ENCODE results near the gene SLC22A14. TPM values are rescaled to one million over a fixed set of nuclear protein-coding genes. Genes with fewer than 3 reads are reported as not detected.

The SLC22A14 gene
- total and polyA plus RNA-seq, 9 of the 15 experiments (the other 6 are each of a cell fraction or from before 2014, with no cell fraction given), result 0.03 to 0.07 TPM; not detected in 7

DNA sequence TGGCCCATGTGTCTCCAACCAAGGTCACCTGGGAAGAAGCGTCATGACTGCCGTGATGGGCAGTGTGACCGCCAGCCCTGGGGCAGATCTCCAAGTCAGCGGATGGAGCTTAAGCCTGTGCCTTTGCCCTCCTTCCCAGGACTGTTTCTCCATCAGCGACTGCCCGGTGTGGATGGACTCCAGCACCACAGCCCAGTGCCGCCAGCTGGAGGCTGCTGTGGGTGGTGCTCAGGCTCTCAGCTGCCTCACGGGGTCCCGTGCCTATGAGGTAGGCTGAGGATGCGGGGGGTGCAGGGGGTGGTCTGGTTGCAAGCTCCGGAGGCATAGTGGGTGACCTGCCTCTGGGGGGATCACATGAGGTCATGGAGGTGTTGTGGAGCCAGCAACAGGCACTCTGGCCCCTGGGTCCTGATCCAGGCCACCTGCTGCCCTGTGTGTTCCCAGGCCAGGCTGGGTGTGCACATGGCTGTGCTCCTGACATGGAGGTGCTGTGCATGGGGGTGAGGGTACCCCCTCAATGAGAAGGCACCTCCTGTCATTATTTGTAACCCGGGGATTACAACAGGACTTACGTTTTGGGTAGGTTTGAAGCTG is 83.5 kb downstream of the SLC22A14 start:
- Histone ChIP-seq H2AFZ (ENCODE audit: low read depth, low read length) (no peak overlapping the region), H3K9me1 (ENCODE audit: control insufficient read depth, insufficient read depth, low read length) (no peaks in the 10 kb centered on the region), H3K36me3 (ENCODE audit: control insufficient read depth, insufficient read depth, low read length) (peaks cover 97% of the 10 kb centered on the region; the same call in 2 of the 3 replicates), H3K9ac (ENCODE audit: insufficient read depth in 1 of 2, low read depth in 2 of 2, low read length in 2 of 2) (no peak overlapping the region), H4K20me1 (replicated peaks; ENCODE audit: control insufficient read depth, insufficient read depth, low read length) (no peaks in the 10 kb centered on the region), H3K9me3 (replicated peaks; ENCODE audit: control insufficient read depth, insufficient read depth, low read depth, low read length) (no peaks in the 10 kb centered on the region), H3K27ac (ENCODE audit: extremely low read depth, low read depth, low read length) (no peak overlapping the region), H3K4me1 (replicated peaks in 1 of 2; ENCODE audit: control insufficient read depth in 2 of 2, insufficient read depth in 2 of 2, low read length in 2 of 2) (peaks cover 0 to 5% of the 10 kb centered on the region in 2 experiments; a peak in 1 of 5 replicates), H3K4me3 (no peak overlapping the region), H3K27me3 (ENCODE audit: control insufficient read depth in 2 of 2, insufficient read depth in 2 of 2, low read length in 2 of 2) (no peaks in the 10 kb centered on the region), H3K4me2 (ENCODE audit: insufficient read depth, low read length) (no peak overlapping the region), H3K79me2 (ENCODE audit: control insufficient read depth, insufficient read depth, low read length) (no peaks in the 10 kb centered on the region)
- FAIRE-seq (no peak), ATAC-seq (peak; percentile 12; the same call in 2 of the 3 replicates), DNase-seq (ENCODE audit: extremely low read depth in 1 of 4, low spot score in 3 of 4) (no peak)
- ChIA-PET CTCF (ENCODE audit: low intra/inter-chr PET ratio) (no interaction called here), POLR2A (interaction anchor here (0.7 to 1.0 kb wide), 3 partner anchors 19 to 200 kb away, joined by 3 to 4 read pairs (median 3); partner anchors contain the start of genes OXSR1 and XYLB)
- 96% methylated on average over 10 of the region's 13 CpGs for WGBS (ENCODE audit: insufficient coverage, low coverage, missing lambda C conversion rate)
- intact Hi-C loops (cut with micrococcal nuclease), result no loop called here
- in situ Hi-C loops (cut with MboI), result no loop called here
- TF ChIP-seq RBFOX2 (IDR thresholded peaks at IDR 0.05; ENCODE audit: low read depth, low read length) (0 out of 2 replicates have a peak, but pooled peaks have one; percentile 19), NFXL1 (CRISPR knock-in tag; IDR thresholded peaks at IDR 0.05) (no peak)
- BruUV-seq (replicated peaks), result no TSS peak

DNA sequence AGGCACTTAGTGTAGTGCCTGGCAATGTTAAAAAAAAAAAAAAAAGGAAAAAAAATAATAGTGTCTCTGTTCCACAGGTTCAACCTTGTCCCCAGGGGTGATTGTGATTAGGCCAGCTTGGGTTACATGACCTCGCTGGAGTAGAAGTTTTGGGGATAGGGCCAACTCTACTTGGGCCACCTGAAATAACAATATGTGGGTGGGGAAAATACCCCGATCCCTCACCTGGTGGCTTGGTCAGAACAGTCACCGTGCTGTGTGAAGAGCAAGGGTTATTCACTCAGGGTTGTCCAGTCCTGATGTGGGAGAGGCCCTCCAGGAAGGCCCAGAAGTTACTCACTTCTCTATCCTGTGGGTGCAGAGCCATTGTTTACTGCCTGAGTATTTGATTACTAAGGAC is 84.0 kb downstream of the SLC22A14 start:
- H3K4me3 ChIP-seq, result no peak overlapping the region
- in situ Hi-C loops (cut with MboI) (no loop called here), intact Hi-C loops (cut with micrococcal nuclease) (no loop called here)
- ATAC-seq (no peak), FAIRE-seq (no peak), DNase-seq (ENCODE audit: extremely low read depth in 1 of 4, low spot score in 3 of 4) (no peak)
- no peaks in the 10 kb centered on the region for H3K79me2 ChIP-seq (ENCODE audit: control insufficient read depth, insufficient read depth, low read length)
- H4K20me1 ChIP-seq (replicated peaks; ENCODE audit: control insufficient read depth, insufficient read depth, low read length), result no peaks in the 10 kb centered on the region
- peaks cover 99% of the 10 kb centered on the region; the same call in 2 of the 3 replicates for H3K36me3 ChIP-seq (ENCODE audit: control insufficient read depth, insufficient read depth, low read length)
- no TSS peak for BruUV-seq (replicated peaks)
- H3K4me1 ChIP-seq (replicated peaks in 1 of 2; ENCODE audit: control insufficient read depth in 2 of 2, insufficient read depth in 2 of 2, low read length in 2 of 2), result peaks cover 0 to 5% of the 10 kb centered on the region in 2 experiments; a peak in 1 of 5 replicates
- no peaks in the 10 kb centered on the region for H3K9me1 ChIP-seq (ENCODE audit: control insufficient read depth, insufficient read depth, low read length)
- H3K4me2 ChIP-seq (ENCODE audit: insufficient read depth, low read length), result no peak overlapping the region
- no peaks in the 10 kb centered on the region for H3K27me3 ChIP-seq (ENCODE audit: control insufficient read depth in 2 of 2, insufficient read depth in 2 of 2, low read length in 2 of 2)
- H2AFZ ChIP-seq (ENCODE audit: low read depth, low read length), result no peak overlapping the region
- no peak overlapping the region for H3K9ac ChIP-seq (ENCODE audit: insufficient read depth in 1 of 2, low read depth in 2 of 2, low read length in 2 of 2)
- H3K27ac ChIP-seq (ENCODE audit: extremely low read depth, low read depth, low read length), result no peak overlapping the region
- WGBS (ENCODE audit: insufficient coverage, low coverage, missing lambda C conversion rate), result 90% methylated on average over 3 of the region's 3 CpGs
- ChIA-PET POLR2A (interaction anchor here (1.0 kb wide), 1 partner anchor 89 kb away, joined by 3 read pairs; no protein-coding TSS in a partner anchor), CTCF (ENCODE audit: low intra/inter-chr PET ratio) (no interaction called here)
- no peaks in the 10 kb centered on the region for H3K9me3 ChIP-seq (replicated peaks; ENCODE audit: control insufficient read depth, insufficient read depth, low read depth, low read length)
- no peak for TF ChIP-seq ELF4 (CRISPR knock-in tag; IDR thresholded peaks at IDR 0.05)
- no peak for TF ChIP-seq KHSRP (IDR thresholded peaks at IDR 0.05)
- no peak for TF ChIP-seq THRAP3 (IDR thresholded peaks at IDR 0.05; ENCODE audit: borderline replicate concordance)
- no peak for TF ChIP-seq MXI1 (IDR thresholded peaks at IDR 0.05; ENCODE audit: low read depth, low read length)
- no peak for TF ChIP-seq SRSF7 (optimal IDR thresholded peaks at IDR 0.05; ENCODE audit: low read depth, low read length)
- no peak for TF ChIP-seq ZSCAN32 (CRISPR knock-in tag; IDR thresholded peaks at IDR 0.05)
- TF ChIP-seq, protein P1, sequence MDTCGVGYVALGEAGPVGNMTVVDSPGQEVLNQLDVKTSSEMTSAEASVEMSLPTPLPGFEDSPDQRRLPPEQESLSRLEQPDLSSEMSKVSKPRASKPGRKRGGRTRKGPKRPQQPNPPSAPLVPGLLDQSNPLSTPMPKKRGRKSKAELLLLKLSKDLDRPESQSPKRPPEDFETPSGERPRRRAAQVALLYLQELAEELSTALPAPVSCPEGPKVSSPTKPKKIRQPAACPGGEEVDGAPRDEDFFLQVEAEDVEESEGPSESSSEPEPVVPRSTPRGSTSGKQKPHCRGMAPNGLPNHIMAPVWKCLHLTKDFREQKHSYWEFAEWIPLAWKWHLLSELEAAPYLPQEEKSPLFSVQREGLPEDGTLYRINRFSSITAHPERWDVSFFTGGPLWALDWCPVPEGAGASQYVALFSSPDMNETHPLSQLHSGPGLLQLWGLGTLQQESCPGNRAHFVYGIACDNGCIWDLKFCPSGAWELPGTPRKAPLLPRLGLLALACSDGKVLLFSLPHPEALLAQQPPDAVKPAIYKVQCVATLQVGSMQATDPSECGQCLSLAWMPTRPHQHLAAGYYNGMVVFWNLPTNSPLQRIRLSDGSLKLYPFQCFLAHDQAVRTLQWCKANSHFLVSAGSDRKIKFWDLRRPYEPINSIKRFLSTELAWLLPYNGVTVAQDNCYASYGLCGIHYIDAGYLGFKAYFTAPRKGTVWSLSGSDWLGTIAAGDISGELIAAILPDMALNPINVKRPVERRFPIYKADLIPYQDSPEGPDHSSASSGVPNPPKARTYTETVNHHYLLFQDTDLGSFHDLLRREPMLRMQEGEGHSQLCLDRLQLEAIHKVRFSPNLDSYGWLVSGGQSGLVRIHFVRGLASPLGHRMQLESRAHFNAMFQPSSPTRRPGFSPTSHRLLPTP (IDR thresholded peaks at IDR 0.05; ENCODE audit: borderline replicate concordance, extremely low read depth, insufficient read length), result no peak
- no peak for TF ChIP-seq HMG20B (CRISPR knock-in tag; IDR thresholded peaks at IDR 0.05)
- TF ChIP-seq SMARCA4 (IDR thresholded peaks at IDR 0.05), result no peak

All from K562 (cell line).